ENCODE results near the gene PHF14.

DNA sequence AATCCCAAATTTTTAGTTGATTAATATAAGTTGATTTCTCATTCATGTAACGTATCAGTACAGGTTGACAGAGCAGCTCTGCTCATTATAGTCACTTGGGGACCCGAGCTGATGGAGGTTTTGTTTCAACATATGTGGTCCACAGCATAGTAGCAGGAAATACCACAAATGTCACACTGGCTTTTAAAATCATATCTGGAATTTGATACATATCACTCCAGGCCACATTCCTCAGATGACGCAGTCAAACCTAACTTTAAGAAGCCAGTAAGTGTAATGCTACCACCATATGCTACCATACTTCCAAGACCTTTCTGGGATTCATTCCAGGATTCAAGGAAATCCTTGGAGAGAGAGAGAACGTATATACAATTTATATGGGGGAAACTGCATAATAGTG lies 156.3 kb downstream of the PHF14 start:
- TF ChIP-seq EZH2 (IDR thresholded peaks at IDR 0.05; ENCODE audit: insufficient read depth, poor library complexity, severe bottlenecking) (no peak), EZH2phosphoT487 (IDR thresholded peaks at IDR 0.05; ENCODE audit: insufficient read depth, low read depth) (no peak)

Measured in GM23248 (cell line).